H54 (cell line): ENCODE measurements around the gene CORO2A.
"Not testable (repeated sequence)": the region's sequence is repeated elsewhere in the genome, so short reads cannot be mapped to it uniquely, and the experiment has no call there.

ENCODE experiments used
- DNase-seq: peaks from one replicate; pipeline ENCODE4 v3.0.0; 2011; ENCODE audit warnings: low spot score, mixed read lengths; ENCODE audit not compliant: insufficient read length
- FAIRE-seq: peaks from 3 replicates; lab custom pipeline; 2011; peaks lifted over from hg19 to GRCh38; lab: Jason Lieb, UNC
- POLR2A ChIP-seq: IDR thresholded peaks from 2 replicates; pipeline ENCODE4 v1.6.1; 2011; ENCODE audit warnings: low read depth, mild to moderate bottlenecking, low read length

CORO2A gene

DNA sequence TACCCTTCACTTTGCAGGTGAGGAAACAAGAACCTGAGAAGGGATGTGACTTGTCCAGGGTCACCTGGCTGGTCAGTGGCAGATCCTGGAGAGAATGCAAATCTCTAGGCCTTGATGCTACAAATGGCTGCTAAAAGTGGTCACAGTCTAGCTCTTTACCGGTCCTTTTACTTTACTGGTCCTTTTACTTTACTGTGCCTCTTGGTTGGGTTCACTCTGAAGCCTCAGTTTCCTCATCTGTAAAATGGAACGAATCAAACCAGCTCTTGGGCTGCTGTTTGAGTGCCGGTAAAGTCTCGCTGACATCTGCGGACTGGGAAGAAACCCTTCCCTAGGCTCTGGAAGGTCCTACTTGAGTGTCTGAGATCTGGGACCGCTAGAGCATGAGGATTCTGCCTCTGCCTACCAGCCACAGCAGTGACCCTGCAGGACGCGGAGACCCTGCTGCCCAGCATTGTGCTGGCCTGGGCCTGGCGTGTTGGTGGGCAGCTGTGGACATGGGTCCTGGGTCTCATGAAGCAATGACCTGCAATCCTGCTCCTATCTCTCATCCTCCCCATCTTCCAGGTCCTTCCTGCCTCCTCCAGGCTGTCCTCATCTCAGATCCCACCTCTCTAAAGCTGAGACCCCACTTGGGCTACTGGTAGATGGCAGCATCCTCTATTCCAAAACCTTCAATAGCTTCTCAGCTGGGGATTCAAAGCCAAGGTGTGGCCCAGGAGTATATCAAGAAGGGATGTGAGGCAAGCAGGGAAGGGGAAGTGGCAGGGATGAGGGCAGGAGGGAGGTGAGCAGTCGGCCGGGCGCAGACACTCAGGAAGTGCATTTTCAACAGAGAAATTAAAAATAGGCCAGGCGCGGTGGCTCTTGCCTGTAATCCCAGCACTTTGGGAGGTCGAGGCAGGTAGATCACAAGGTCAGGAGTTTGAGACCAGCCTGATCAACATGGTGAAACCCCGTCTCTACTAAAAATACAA, 13.3 kb downstream of the CORO2A start:
- no peak for DNase-seq
- no peak for FAIRE-seq
- no peak for TF ChIP-seq POLR2A

DNA sequence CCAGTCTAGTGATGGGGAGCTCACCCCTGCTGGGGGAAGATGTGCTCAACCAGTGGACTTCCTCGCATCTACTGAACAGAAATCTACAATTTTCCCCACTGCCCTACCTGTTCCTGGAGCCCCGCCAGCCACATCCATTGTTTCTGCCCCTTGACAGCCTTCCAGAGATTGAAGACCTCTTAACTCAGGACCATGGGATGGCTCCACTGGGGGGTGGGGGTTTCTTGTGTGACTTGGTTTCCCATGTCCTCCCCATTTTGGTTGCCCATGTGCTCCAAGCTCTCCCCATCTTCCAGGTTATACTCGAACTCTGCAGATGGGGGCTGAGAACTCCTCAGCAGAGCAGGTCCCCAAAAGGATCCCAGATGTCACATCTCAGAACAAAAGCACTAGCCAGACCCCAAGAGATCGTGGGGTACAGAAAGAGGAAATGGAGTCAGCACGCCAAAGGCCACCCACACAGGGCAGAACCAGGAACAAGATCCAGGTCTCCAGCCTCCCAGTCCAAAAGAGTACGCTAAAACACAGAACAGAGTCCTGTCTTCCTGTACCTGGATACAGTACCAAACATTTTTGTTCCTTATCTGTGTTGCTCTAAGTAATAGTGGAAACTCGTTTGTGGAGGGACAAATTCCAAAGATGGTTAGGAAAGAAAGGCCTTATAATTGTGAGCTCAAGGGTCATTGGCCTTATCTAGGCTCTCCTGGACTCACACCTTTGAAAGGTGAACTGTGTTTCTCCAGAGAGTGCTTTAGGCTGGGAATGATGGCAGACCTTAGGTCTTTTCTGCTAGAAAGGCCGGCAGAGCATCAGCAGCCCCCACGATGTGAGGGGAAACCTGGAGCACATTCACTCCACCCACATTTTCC, 15.8 kb downstream of the CORO2A start:
- FAIRE-seq (no peak), DNase-seq (no peak)
- TF ChIP-seq POLR2A, result no peak

DNA sequence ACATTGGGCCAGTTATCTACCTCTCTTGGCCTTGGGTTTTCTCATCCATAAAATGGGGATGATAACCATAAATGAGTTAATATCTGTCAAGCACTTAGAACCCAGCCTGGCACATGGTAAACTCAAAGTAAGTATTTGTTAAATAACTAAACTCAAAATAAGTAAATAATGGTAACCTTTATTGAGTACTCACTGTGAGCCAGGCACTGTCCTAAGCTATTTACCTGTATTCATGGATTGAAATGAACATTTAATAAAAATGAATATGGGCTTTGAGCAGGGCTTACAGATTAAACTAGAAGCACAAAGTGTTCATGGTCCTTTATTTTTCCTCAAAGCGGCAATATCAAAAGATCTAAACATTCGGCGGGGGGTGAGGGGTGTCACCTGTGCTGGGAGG, 16.7 kb downstream of the CORO2A start:
- DNase-seq, result no peak
- no peak for TF ChIP-seq POLR2A
- FAIRE-seq, result no peak

DNA sequence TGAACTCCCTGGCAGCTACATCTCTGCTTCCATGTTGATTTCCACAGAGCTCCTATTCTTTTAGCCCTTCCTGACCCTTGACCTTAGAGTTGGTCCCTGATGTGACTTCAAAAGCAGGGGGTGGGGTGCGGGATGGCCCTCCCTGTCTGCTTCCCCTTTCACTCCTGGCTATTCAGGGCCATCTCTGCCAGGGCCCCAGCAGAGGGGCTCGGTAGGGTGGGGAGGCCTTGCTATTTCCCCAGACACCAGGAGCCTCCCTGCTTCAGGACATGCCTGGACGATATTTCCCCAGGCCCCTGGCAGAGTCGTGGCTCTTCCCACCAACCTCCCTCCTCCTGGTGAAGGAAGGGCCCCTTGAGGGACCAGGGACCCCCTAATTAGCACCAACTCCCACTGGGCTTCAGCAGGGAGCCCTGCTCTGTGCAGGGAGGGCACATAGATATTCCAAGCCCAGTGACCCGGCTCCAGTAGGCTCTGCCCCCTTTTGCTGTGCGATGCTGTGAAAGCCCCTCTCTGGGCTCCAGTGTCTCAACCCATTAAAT, 17.3 kb downstream of the CORO2A start:
- no peak for TF ChIP-seq POLR2A
- DNase-seq (no peak), FAIRE-seq (no peak)

DNA sequence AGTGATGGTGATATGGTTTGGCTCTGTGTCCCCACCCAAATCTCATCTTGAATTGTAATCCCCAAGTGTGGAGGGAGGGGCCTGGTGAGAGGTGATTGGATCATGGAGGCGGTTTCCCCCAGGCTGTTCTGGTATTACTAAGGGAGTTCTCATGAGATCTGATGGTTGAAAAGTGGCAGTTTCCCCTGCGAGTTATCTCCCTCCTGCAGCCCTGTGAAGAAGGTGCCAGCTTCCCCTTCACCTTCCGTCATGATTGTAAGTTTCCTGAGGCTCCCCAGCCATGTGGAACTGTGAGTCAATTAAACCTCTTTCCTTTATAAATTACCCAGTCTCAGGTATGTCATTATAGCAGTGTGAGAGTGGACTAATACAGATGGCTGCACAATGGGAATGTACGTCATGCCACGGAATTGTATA, 17.9 kb downstream of the CORO2A start:
- DNase-seq, FAIRE-seq: not testable (repeated sequence)

DNA sequence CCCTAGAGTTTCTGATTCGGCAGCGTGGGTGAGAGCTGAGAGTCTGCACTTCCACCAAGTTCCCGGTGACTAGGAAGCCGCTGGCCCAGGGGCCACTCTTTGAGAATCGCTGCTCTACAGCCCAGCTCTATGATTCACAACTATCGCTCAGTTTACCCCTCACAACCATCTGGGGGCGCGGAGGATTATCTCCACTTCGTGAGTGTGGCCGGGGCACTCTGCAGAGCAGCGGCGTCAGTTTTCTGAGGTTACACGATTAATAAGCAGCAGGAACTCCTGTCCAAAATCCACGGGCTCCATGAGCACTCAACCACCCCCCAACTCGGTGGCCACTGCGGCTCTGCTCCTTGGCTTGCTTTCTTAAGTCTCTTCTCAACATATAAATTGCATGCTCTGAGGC, 19.3 kb downstream of the CORO2A start:
- DNase-seq (no peak), FAIRE-seq (no peak)
- no peak for TF ChIP-seq POLR2A

DNA sequence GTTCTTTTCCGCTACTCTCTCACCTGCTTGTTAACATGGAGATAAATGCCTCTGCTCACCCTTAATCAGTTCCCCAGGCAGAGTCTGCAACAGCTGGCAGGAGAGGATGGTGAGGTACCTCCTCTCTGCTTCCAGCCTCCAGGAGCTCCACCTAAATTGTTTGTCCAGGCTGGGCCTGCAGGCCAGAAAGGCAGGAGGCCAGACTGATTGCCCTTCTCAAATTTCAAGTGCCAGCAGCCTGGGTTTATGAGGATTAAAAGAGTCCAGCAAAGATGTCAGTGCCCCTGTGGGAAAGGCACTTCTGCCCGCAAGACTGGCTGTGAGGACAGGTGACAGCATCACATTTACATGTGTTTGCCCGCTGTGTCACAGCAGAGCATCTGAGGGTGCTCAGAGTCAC, 19.8 kb downstream of the CORO2A start:
- no peak for FAIRE-seq
- no peak for DNase-seq

DNA sequence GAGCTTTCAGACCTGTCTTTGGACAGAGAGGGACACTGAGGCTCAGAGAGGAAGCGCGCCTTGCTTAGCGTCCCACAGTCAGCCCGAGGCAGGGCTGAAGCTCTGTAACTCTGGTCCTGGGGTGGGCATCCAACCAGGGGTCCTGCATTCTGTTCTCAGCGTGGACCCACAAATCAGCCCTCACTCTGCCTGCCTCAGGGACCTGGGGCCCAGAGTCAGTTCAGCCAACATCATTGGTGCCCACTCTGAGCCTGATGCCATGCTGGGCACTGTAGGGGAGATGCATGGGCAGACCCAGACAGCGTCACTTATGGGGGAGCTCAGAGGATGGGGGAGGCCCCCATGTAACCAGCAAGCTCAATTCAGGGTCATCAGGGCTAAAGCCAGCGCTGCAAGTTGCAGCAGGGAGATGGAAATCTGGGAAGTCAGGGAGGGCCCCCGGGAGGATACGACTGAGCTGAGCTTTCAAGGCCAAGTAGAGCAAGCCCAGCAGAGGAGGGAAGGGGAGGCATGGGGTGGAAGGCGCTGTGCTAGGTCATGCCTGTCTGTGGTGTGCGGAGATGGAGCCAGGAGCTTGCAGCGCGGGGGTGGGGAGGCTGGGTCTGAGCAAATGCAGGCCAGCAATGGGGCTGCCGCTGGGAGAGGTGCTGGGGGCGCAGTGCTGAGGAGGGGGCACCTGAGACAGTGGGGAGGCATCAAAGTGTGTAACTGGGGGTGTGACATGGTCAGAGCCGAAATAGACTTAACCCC, 21.1 kb downstream of the CORO2A start:
- TF ChIP-seq POLR2A, result no peak
- FAIRE-seq (no peak), DNase-seq (no peak)

More for the DNA sequence above, 19.8 kb downstream of the CORO2A start:
- no peak for TF ChIP-seq POLR2A

DNA sequence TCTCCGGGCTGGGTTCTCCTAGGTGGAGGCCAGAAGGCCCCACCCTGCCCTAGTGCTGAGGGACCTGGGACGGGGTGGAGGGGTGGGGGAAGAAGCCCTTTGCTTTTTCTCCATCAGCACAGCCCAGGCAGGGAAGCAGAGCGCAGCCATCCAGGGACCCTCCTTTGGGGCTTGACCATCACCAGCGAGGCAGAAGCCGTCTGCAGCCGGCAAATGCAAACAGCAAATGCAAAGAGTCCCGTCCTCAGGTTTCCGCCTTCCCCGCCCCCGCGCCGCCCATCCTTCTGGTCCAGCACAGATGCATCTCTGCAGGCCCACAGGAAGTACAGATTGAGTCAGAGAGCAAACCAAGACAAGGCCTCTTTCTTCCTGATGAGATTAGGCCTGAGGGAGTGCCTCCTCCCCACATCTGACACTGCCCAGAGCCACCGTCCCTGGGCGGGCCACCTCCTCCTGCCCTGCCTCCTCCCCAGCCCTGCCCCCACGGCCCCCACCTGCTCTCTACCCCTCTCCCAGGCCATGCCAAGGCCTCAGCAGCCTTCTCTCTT, 23.4 kb downstream of the CORO2A start:
- FAIRE-seq (peak; percentile 67), DNase-seq (peak; percentile 76)

DNA sequence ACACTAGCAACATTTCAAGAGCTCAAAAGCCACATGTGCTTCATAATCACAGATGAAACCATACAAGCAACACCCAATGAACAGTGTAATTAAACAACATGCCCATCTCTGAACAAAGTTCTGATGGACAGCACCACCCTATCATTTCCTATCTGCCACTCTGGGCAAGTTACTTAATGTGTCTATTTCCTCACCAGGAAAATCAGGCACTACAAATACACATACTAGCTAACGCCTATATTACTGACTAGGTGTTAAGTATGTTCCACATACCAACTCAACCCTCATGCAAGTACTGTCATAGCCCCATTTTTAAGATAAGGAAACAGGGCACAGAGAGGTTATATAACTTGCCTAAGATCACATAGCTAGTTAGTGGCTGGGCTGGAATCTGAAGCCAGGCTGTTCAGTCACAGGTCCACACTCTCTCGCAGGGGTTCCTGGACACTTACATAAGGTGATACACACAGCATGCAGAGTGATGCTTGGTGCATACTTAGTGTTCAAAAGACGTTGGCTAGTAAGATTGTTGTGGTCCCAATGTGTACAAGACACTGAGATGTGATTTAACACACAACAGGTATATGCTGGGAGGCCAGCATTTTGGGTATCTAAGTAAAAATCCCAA, 24.2 kb downstream of the CORO2A start:
- FAIRE-seq (no peak), DNase-seq (no peak)
- no peak for TF ChIP-seq POLR2A

More for the DNA sequence above, 23.4 kb downstream of the CORO2A start:
- TF ChIP-seq POLR2A, result no peak

DNA sequence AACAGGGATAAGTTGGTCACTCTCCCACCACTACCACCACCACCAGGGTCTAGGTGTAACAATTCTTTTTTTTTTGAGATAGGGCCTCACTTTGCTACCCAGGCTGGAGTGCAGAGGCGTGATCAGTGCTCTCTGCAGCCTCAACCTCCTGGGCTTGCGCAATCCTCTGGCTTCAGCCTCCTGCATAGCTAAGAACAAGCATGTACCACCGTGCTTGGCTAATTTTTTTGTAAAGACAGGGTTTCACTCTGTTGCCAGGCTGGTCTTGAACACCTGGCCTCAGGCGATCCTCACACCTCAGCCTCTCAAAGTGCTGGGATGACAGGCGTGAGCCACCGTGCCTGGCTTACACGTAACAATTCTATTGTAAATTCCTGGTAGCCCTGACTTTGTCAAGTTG, 27.5 kb downstream of the CORO2A start:
- no peak for TF ChIP-seq POLR2A
- no peak for FAIRE-seq

DNA sequence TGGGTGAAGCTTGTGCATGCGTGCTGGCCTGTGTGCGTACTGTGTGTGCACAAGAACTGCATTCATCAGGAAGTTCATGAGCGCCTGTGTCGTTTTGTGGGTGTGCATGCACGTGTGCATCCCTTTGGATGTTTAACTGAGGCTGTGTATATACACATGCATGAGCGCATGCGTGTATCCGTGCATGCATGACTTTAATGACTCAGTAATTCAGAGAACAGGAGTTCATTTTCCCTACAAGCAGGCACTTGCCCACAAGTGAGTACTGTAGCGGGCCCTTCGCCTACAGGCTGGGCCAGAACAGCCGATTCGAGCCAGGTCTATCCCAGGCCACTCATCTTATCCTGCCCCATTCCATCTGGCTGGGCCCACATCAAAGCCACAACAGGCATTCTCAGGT, 29.8 kb downstream of the CORO2A start:
- FAIRE-seq, result no peak

More for the DNA sequence above, 27.5 kb downstream of the CORO2A start:
- no peak for DNase-seq

More for the DNA sequence above, 29.8 kb downstream of the CORO2A start:
- no peak for DNase-seq
- no peak for TF ChIP-seq POLR2A
